Measurements from ENCODE around the gene SLC2A11. TPM values are rescaled to one million over a fixed set of nuclear protein-coding genes. Genes with fewer than 3 reads are reported as not detected.
"Not testable (repeated sequence)": the region's sequence is repeated elsewhere in the genome, so short reads cannot be mapped to it uniquely, and the experiment has no call there.

The SLC2A11 gene
- total RNA-seq, 4 donors from 2014 or later, result 0.57 to 4.4 (median 2.9) TPM

- H3K36me3 ChIP-seq, result no peaks in the 10 kb centered on the region
- no peak for DNase-seq
Measured at GRCh38 chr22:23904573-23905254, 47.0 kb downstream of the SLC2A11 start.

GRCh38 chr22:23906641-23907040 lies 49.0 kb downstream of the SLC2A11 start:
- H3K27me3 ChIP-seq, result no peaks in the 10 kb centered on the region
- TF ChIP-seq POLR2A (IDR thresholded peaks at IDR 0.05), result no peak
- TF ChIP-seq CTCF (IDR thresholded peaks at IDR 0.05), result no peak
- no peak overlapping the region for H3K27ac ChIP-seq
- intact Hi-C loops (cut with DNase I), result no loop called here
- DNase-seq, result no peak
- H3K9me3 ChIP-seq, result no peaks in the 10 kb centered on the region
- no peak overlapping the region for H3K4me3 ChIP-seq
- 88 to 90% methylated on average over 2 to 3 of the region's 4 CpGs for WGBS, 2 donors
- H3K4me1 ChIP-seq, result peaks cover 0 to 31% (median 0%) of the 10 kb centered on the region in 3 donors
- no peaks in the 10 kb centered on the region for H3K36me3 ChIP-seq

More at GRCh38 chr22:23904573-23905254, 47.0 kb downstream of the SLC2A11 start:
- Histone ChIP-seq H3K4me1 (peaks cover 0 to 29% (median 0%) of the 10 kb centered on the region in 3 donors), H3K27ac (no peak overlapping the region), H3K4me3 (no peak overlapping the region), H3K9me3 (no peaks in the 10 kb centered on the region), H3K27me3 (no peaks in the 10 kb centered on the region)
- TF ChIP-seq POLR2A (IDR thresholded peaks at IDR 0.05) (no peak), CTCF (IDR thresholded peaks at IDR 0.05) (no peak)
- WGBS, 2 donors, result 72 to 75% methylated on average over 3 to 5 of the region's 5 CpGs
- intact Hi-C loops (cut with DNase I), result no loop called here

- WGBS, 2 donors, result 65 to 91% methylated on average over 4 to 10 of the region's 10 CpGs
- H3K4me1 ChIP-seq, result peaks cover 0 to 31% (median 0%) of the 10 kb centered on the region in 3 donors
- H3K36me3 ChIP-seq; H3K9me3 ChIP-seq; H3K4me3 ChIP-seq; DNase-seq; H3K27me3 ChIP-seq; H3K27ac ChIP-seq; intact Hi-C loops (cut with DNase I): not testable (repeated sequence)
Measured at GRCh38 chr22:23907423-23907822, 49.7 kb downstream of the SLC2A11 start.

DNA sequence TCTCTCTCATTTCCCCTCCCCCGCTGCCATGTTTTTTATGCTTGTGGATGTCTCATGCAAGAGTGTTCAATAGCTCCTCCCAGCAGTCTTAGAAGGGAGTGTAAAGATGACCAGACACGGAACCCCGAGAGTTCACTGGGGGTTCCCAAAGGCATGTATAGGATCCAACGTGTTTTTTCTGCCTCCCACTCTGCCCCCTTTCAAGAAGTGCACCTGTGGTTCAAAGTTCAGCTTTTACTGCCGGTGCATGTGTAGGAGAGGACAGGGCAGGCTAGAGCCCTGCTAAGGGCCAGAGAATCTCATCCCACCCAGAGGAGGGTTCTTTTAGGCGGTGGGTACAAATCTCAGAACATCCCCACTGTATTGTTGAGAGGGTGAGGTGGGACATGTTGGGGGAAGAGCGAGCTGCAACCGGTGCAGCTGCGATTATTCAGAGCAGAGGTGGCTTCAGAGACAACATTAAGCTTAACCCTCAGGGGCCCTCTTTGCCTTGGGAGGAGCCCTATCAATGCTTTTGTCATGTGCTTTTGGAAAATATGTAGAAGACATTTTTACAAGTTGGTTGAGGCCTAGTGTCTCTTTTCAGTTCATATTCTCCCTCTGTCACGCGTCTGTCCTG lies 51.0 kb downstream of the SLC2A11 start:
- intact Hi-C loops (cut with DNase I), result no loop called here
- Histone ChIP-seq H3K4me3 (no peak overlapping the region), H3K27me3 (no peaks in the 10 kb centered on the region), H3K4me1 (peaks cover 5 to 29% (median 7%) of the 10 kb centered on the region in 3 donors), H3K27ac (no peak overlapping the region), H3K9me3 (no peaks in the 10 kb centered on the region), H3K36me3 (no peaks in the 10 kb centered on the region)
- 84 to 85% methylated on average over 10 to 11 of the region's 11 CpGs for WGBS, 2 donors
- TF ChIP-seq POLR2A (IDR thresholded peaks at IDR 0.05) (no peak), CTCF (IDR thresholded peaks at IDR 0.05) (no peak)
- DNase-seq, result no peak

- Histone ChIP-seq H3K27me3 (no peaks in the 10 kb centered on the region), H3K27ac (peak overlapping the region in 2 of 4 donors; percentile 33 to 49), H3K4me3 (no peak overlapping the region), H3K4me1 (peaks cover 5 to 27% (median 8%) of the 10 kb centered on the region in 3 donors), H3K9me3 (no peaks in the 10 kb centered on the region), H3K36me3 (no peaks in the 10 kb centered on the region)
- DNase-seq, result no peak
- intact Hi-C loops (cut with DNase I), result no loop called here
- WGBS, 2 donors, result 61 to 68% methylated on average over 6 of the region's 6 CpGs
- TF ChIP-seq CTCF (IDR thresholded peaks at IDR 0.05) (no peak), POLR2A (IDR thresholded peaks at IDR 0.05) (no peak)
Measured at GRCh38 chr22:23909296-23909898, 51.7 kb downstream of the SLC2A11 start.

Data from esophagus squamous epithelium (tissue), 5 donors.